Naive thymus-derived CD4-positive, alpha-beta T cell (primary cell): ENCODE measurements around the gene TCTN2. TPM values are rescaled to one million over a fixed set of nuclear protein-coding genes. Genes with fewer than 3 reads are reported as not detected.
A peak's percentile ranks its signal among the peaks of the same experiment; 100 is the strongest.

Source experiments
- ATAC-seq: fragments of 150-1000 bp; cut with Tn5 transposase; 2 replicates; pipeline ENCODE4 v1.10.0; 2021; ENCODE audit warnings: mild to moderate bottlenecking, moderate library complexity
- CTCF ChIA-PET: fragments of 350-600 bp; sonication (Branson Sonifier 250); formaldehyde crosslinking; loops from one replicate; lab custom pipeline; 2021; ENCODE audit warnings: antibody characterized with exemption; lab: Charles Lee
- POLR2A ChIA-PET: fragments of 350-600 bp; sonication (Branson Sonifier 250); formaldehyde crosslinking; loops from one replicate; lab custom pipeline; 2021; ENCODE audit warnings: antibody characterized with exemption, inconsistent platforms; lab: Charles Lee
- DNase-seq, 9 donors: peaks; one replicate each; pipeline versions ENCODE4 v3.0.0 to v3.0.0-alpha.2; 2020 to 2022; ENCODE audit warnings: mixed read lengths in 1 of 9
- H3K27ac ChIP-seq: one replicate; pipeline ENCODE4 v1.7.0; 2013; ENCODE audit warnings: mild to moderate bottlenecking, low read depth, low read length, moderate library complexity
- H3K27me3 ChIP-seq, 2 donors: one replicate each; pipeline ENCODE4 v1.7.0; 2013; ENCODE audit warnings: low read length in 2 of 2, mild to moderate bottlenecking in 2 of 2, moderate library complexity in 2 of 2; ENCODE audit not compliant: control insufficient read depth in 2 of 2, insufficient read depth in 2 of 2
- H3K36me3 ChIP-seq, 3 experiments: 1 replicate in 2 of 3; 2 replicates in 1 of 3; pipeline ENCODE4 v1.7.0; 2013; ENCODE audit warnings: low read length in 3 of 3, mild to moderate bottlenecking in 3 of 3, moderate library complexity in 1 of 3; ENCODE audit not compliant: insufficient read depth in 3 of 3, control insufficient read depth in 2 of 3
- H3K4me1 ChIP-seq, 2 donors: one replicate each; pipeline ENCODE4 v1.7.0; 2013; ENCODE audit warnings: low read length in 2 of 2, mild to moderate bottlenecking in 2 of 2, moderate library complexity in 1 of 2; ENCODE audit not compliant: control insufficient read depth in 2 of 2, insufficient read depth in 2 of 2
- H3K4me3 ChIP-seq: 2 replicates; pipeline ENCODE4 v1.7.0; 2013; ENCODE audit warnings: mild to moderate bottlenecking, low read length
- H3K9me3 ChIP-seq, 3 experiments: 1 replicate in 2 of 3; 2 replicates in 1 of 3; pipeline ENCODE4 v1.7.0; 2013; ENCODE audit warnings: low read length in 3 of 3; ENCODE audit not compliant: control insufficient read depth in 2 of 3
- H3K27ac Mint-ChIP-seq, 9 donors: one replicate each; pipeline ENCODE4 v1.8.0; 2020 to 2022; ENCODE audit warnings: mixed read lengths in 9 of 9, mild to moderate bottlenecking in 8 of 9, moderate library complexity in 5 of 9, inconsistent platforms in 2 of 9
- H3K27me3 Mint-ChIP-seq, 5 donors: one replicate each; pipeline ENCODE4 v1.8.0; 2021 to 2022; ENCODE audit warnings: mixed read lengths in 5 of 5, mild to moderate bottlenecking in 1 of 5
- H3K36me3 Mint-ChIP-seq, 5 donors: one replicate each; pipeline ENCODE4 v1.8.0; 2020 to 2022; ENCODE audit warnings: mixed read lengths in 5 of 5, mild to moderate bottlenecking in 3 of 5, inconsistent platforms in 1 of 5
- H3K4me1 Mint-ChIP-seq, 7 donors: one replicate each; pipeline ENCODE4 v1.8.0; 2020 to 2022; ENCODE audit warnings: mixed read lengths in 7 of 7, mild to moderate bottlenecking in 3 of 7, inconsistent platforms in 1 of 7
- H3K4me3 Mint-ChIP-seq, 10 donors: one replicate each; pipeline ENCODE4 v1.8.0; 2020 to 2022; ENCODE audit warnings: mild to moderate bottlenecking in 10 of 10, mixed read lengths in 10 of 10, moderate library complexity in 6 of 10, inconsistent platforms in 2 of 10
- H3K9me3 Mint-ChIP-seq, 11 donors: one replicate each; pipeline ENCODE4 v1.8.0; 2020 to 2022; ENCODE audit warnings: mixed read lengths in 11 of 11, mild to moderate bottlenecking in 4 of 11, inconsistent platforms in 1 of 11, moderate library complexity in 1 of 11
- intact Hi-C, 2 donors: fragments of 100-400 bp; cut with micrococcal nuclease; formaldehyde crosslinking; loops; one replicate each; pipeline ENCODE4 v1.15.1; 2023
- polyA plus RNA-seq, 2 donors: library from polyadenylated mRNA; unstranded; fragments of 300-500 nt; fragmentation: Illumina TruSeq; gene quantifications; one replicate each; pipeline ENCODE4 v1.2.3, GENCODE V29; 2021
- total RNA-seq, 6 experiments: library from RNA in 5 of 6; stranded (reverse) in 5 of 6; gene quantifications; 1 replicate in 5 of 6; 2 replicates in 1 of 6; pipeline ENCODE4 v1.2.3 and lab custom pipeline; 2021 to 2026

The TCTN2 gene
- total RNA-seq: 1 to 10 TPM; 2.5 to 9.1 (median 5.3) TPM
- 1 to 10 TPM; 1.1 to 1.6 TPM for polyA plus RNA-seq
- 10.1 reads per million, percentile 36 among the genes with 10 or more reads in this experiment for total RNA-seq (lab: John Stamatoyannopoulos, UW)

GRCh38 chr12:123670882-123671728 is at the start of gene TCTN2:
TCTN2 (plus strand) TSS chr12:123671113; CDS start chr12:123671241, 128 bp downstream.
- Histone ChIP-seq H3K36me3 (peaks cover 0 to 17% (median 0%) of the 10 kb centered on the region in 3 experiments), H3K27ac (peak within 1 kb of the TSS; percentile 69), H3K4me3 (peak within 1 kb of the TSS; percentile 75), H3K4me1 (peaks cover 3 to 10% of the 10 kb centered on the region in 2 donors), H3K27me3 (no peaks in the 10 kb centered on the region), H3K9me3 (no peaks in the 10 kb centered on the region)
- POLR2A ChIA-PET: interaction anchor here (1.0 to 1.2 kb wide), 2 partner anchors 38 to 41 kb away, joined by 3 read pairs; partner anchors contain the start of gene ATP6V0A2
- no peaks in the 10 kb centered on the region for H3K9me3 Mint-ChIP-seq
- peaks cover 0 to 15% (median 4%) of the 10 kb centered on the region in 5 donors for H3K36me3 Mint-ChIP-seq
- DNase-seq (peak; percentile 81 to 93 (median 91)), ATAC-seq (peak; percentile 100)
- CTCF ChIA-PET: interaction anchor here (0.6 kb wide), 1 partner anchor 14 kb away, joined by 3 read pairs; no protein-coding TSS in a partner anchor
- peak within 1 kb of the TSS; percentile 75 to 92 (median 86) for H3K4me3 Mint-ChIP-seq
- H3K4me1 Mint-ChIP-seq: peaks cover 5 to 19% (median 11%) of the 10 kb centered on the region in 7 donors
- peak within 1 kb of the TSS; percentile 31 to 86 (median 68) for H3K27ac Mint-ChIP-seq
- H3K27me3 Mint-ChIP-seq: no peaks in the 10 kb centered on the region
- intact Hi-C loops: loop anchor here (1.0 to 5.0 kb wide), 5 partner anchors 38 to 694 kb away; partner anchors contain the start of genes ATP6V0A2 (in 2 of the 2), EIF2B1 (in 2 of the 2), GTF2H3 (in 2 of the 2) and CCDC92 (in 1 of the 2)

- intact Hi-C loops: no loop called here
- Mint-ChIP-seq H3K4me1 (peaks cover 0 to 5% (median 3%) of the 10 kb centered on the region in 7 donors), H3K36me3 (peaks cover 0 to 58% (median 31%) of the 10 kb centered on the region in 5 donors), H3K4me3 (no peak overlapping the region), H3K9me3 (no peaks in the 10 kb centered on the region), H3K27me3 (no peaks in the 10 kb centered on the region), H3K27ac (peak overlapping the region in 3 of 9 donors; percentile 38 to 59 (median 41))
- no peak overlapping the region for H3K4me3 ChIP-seq
- no peaks in the 10 kb centered on the region for H3K27me3 ChIP-seq
- H3K27ac ChIP-seq: no peak overlapping the region
- POLR2A ChIA-PET: interaction anchor here (0.9 kb wide), 1 partner anchor 17 kb away, joined by 3 read pairs; no protein-coding TSS in a partner anchor
- DNase-seq: no peak
- no peak for ATAC-seq
- H3K36me3 ChIP-seq: peaks cover 16 to 71% (median 34%) of the 10 kb centered on the region in 3 experiments
- CTCF ChIA-PET: interaction anchor here (0.6 to 1.1 kb wide), 2 partner anchors 9 to 40 kb away, joined by 3 to 6 read pairs; no protein-coding TSS in a partner anchor
- H3K4me1 ChIP-seq: peaks cover 0 to 4% of the 10 kb centered on the region in 2 donors
- no peaks in the 10 kb centered on the region for H3K9me3 ChIP-seq
Observed at GRCh38 chr12:123621619-123622530, 49.0 kb upstream of the TCTN2 start.

GRCh38 chr12:123633379-123634141 is 37.4 kb upstream of the TCTN2 start, which contains the start of the genes EIF2B1 and GTF2H3:
EIF2B1 (minus strand) TSS chr12:123633686; CDS start chr12:123633557, 129 bp downstream.
GTF2H3 (plus strand) TSS chr12:123633829; CDS start chr12:123633860, 31 bp downstream.
- Mint-ChIP-seq H3K27me3 (no peaks in the 10 kb centered on the region), H3K4me3 (peak within 1 kb of the TSS; percentile 89 to 100 (median 96)), H3K4me1 (peaks cover 21 to 54% (median 43%) of the 10 kb centered on the region in 7 donors), H3K27ac (peak within 1 kb of the TSS; percentile 91 to 99 (median 96)), H3K36me3 (peaks cover 8 to 20% (median 11%) of the 10 kb centered on the region in 5 donors), H3K9me3 (no peaks in the 10 kb centered on the region)
- Histone ChIP-seq H3K36me3 (peaks cover 8 to 27% (median 15%) of the 10 kb centered on the region in 3 experiments), H3K4me3 (peak within 1 kb of the TSS; percentile 85), H3K4me1 (peaks cover 11 to 16% of the 10 kb centered on the region in 2 donors), H3K9me3 (no peaks in the 10 kb centered on the region), H3K27ac (peak within 1 kb of the TSS; percentile 91), H3K27me3 (no peaks in the 10 kb centered on the region)
- ATAC-seq (peak; percentile 98), DNase-seq (peak; percentile 83 to 96 (median 94))
- ChIA-PET CTCF (interaction anchor here (0.5 kb wide), 1 partner anchor 22 kb away, joined by 4 read pairs; no protein-coding TSS in a partner anchor), POLR2A (interaction anchor here (0.6 to 1.5 kb wide), 8 partner anchors 22 to 485 kb away, joined by 3 to 5 read pairs (median 4); partner anchors contain the start of genes DDX55 and TCTN2)
- intact Hi-C loops: loop anchor here (1.0 to 10.0 kb wide), 13 partner anchors 31 to 1409 kb away; partner anchors contain the start of genes ATP6V0A2 (in 2 of the 2), CCDC92 (in 2 of the 2), DDX55 (in 2 of the 2) and SNRNP35 (in 2 of the 2)

- no peaks in the 10 kb centered on the region for H3K27me3 Mint-ChIP-seq
- POLR2A ChIA-PET: interaction anchor here (0.6 to 1.2 kb wide), 6 partner anchors 23 to 486 kb away, joined by 3 to 5 read pairs (median 4); partner anchors contain the start of gene DDX55
- Histone ChIP-seq H3K27me3 (no peaks in the 10 kb centered on the region), H3K4me1 (peaks cover 11 to 16% of the 10 kb centered on the region in 2 donors), H3K4me3 (peak overlapping the region; percentile 85), H3K27ac (peak overlapping the region; percentile 91), H3K9me3 (no peaks in the 10 kb centered on the region), H3K36me3 (peaks cover 8 to 21% (median 15%) of the 10 kb centered on the region in 3 experiments)
- intact Hi-C loops: loop anchor here (5.0 to 10.0 kb wide), 4 partner anchors 128 to 1409 kb away; partner anchors contain the start of genes CCDC92 (in 1 of the 2), DIABLO (in 1 of the 2), DNAH10 (in 1 of the 2) and ZNF664 (in 1 of the 2)
- DNase-seq: peak in 1 of 9 donors; percentile 25
- H3K4me3 Mint-ChIP-seq: peak overlapping the region; percentile 89 to 100 (median 96)
- no peaks in the 10 kb centered on the region for H3K9me3 Mint-ChIP-seq
- H3K27ac Mint-ChIP-seq: peak overlapping the region; percentile 91 to 99 (median 96)
- H3K4me1 Mint-ChIP-seq: peaks cover 21 to 54% (median 43%) of the 10 kb centered on the region in 7 donors
- ATAC-seq: no peak
- CTCF ChIA-PET: no interaction called here
- peaks cover 8 to 16% (median 11%) of the 10 kb centered on the region in 5 donors for H3K36me3 Mint-ChIP-seq
Observed at GRCh38 chr12:123634142-123634561, 36.8 kb upstream of the TCTN2 start.

- Histone ChIP-seq H3K4me3 (no peak overlapping the region), H3K27ac (no peak overlapping the region), H3K9me3 (no peaks in the 10 kb centered on the region), H3K4me1 (no peaks in the 10 kb centered on the region), H3K27me3 (no peaks in the 10 kb centered on the region), H3K36me3 (peaks cover 0 to 40% (median 5%) of the 10 kb centered on the region in 3 experiments)
- H3K27me3 Mint-ChIP-seq: no peaks in the 10 kb centered on the region
- CTCF ChIA-PET: interaction anchor here (0.9 kb wide), 1 partner anchor 195 kb away, joined by 3 read pairs; no protein-coding TSS in a partner anchor
- H3K27ac Mint-ChIP-seq: no peak overlapping the region
- POLR2A ChIA-PET: no interaction called here
- H3K4me1 Mint-ChIP-seq: peaks cover 0 to 11% (median 2%) of the 10 kb centered on the region in 7 donors
- no peak overlapping the region for H3K4me3 Mint-ChIP-seq
- H3K36me3 Mint-ChIP-seq: peaks cover 2 to 36% (median 8%) of the 10 kb centered on the region in 5 donors
- DNase-seq: no peak
- ATAC-seq: no peak
- no peaks in the 10 kb centered on the region for H3K9me3 Mint-ChIP-seq
- intact Hi-C loops: no loop called here
Observed at GRCh38 chr12:123643911-123644310, 27.0 kb upstream of the TCTN2 start.
